ENCODE measurements around the gene MTUS2.

MTUS2 gene

GRCh38 chr13:28890712-28891111 is 70.6 kb downstream of the MTUS2 start:
- Histone ChIP-seq H3K9me3 (ENCODE audit: insufficient read depth, low read length, severe bottlenecking) (no peaks in the 10 kb centered on the region), H3K36me3 (ENCODE audit: insufficient read depth, low read length) (no peaks in the 10 kb centered on the region), H3K4me2 (ENCODE audit: insufficient read depth, low read length) (no peak overlapping the region), H2AFZ (ENCODE audit: low read depth, low read length) (no peak overlapping the region), H3K79me2 (ENCODE audit: insufficient read depth, low read length) (no peaks in the 10 kb centered on the region), H4K20me1 (ENCODE audit: insufficient read depth, low read length) (no peaks in the 10 kb centered on the region), H3K9ac (ENCODE audit: low read depth, low read length) (no peak overlapping the region), H3K27ac (ENCODE audit: low read length) (no peak overlapping the region), H3K4me3 (ENCODE audit: low read depth in 1 of 2, low read length in 2 of 2) (no peak overlapping the region), H3K27me3 (ENCODE audit: insufficient read depth, low read length, poor library complexity) (no peaks in the 10 kb centered on the region), H3K4me1 (ENCODE audit: insufficient read depth, low read length) (no peaks in the 10 kb centered on the region)
- no peak for DNase-seq
- no peak for ATAC-seq (ENCODE audit: insufficient read depth, low read depth)
- TF ChIP-seq EZH2 (IDR thresholded peaks at IDR 0.05; ENCODE audit: borderline replicate concordance, low read depth, low read length, severe bottlenecking) (no peak), CTCF (IDR thresholded peaks at IDR 0.05; ENCODE audit: borderline replicate concordance, extremely low read depth, low read length, poor library complexity, severe bottlenecking) (no peak)

- H3K27ac ChIP-seq (ENCODE audit: low read length) = no peak overlapping the region
- no peak overlapping the region for H3K9ac ChIP-seq (ENCODE audit: low read depth, low read length)
- no peak for TF ChIP-seq CTCF (IDR thresholded peaks at IDR 0.05; ENCODE audit: borderline replicate concordance, extremely low read depth, low read length, poor library complexity, severe bottlenecking)
- no peak for TF ChIP-seq EZH2 (IDR thresholded peaks at IDR 0.05; ENCODE audit: borderline replicate concordance, low read depth, low read length, severe bottlenecking)
- no peaks in the 10 kb centered on the region for H3K27me3 ChIP-seq (ENCODE audit: insufficient read depth, low read length, poor library complexity)
- no peaks in the 10 kb centered on the region for H3K4me1 ChIP-seq (ENCODE audit: insufficient read depth, low read length)
- H2AFZ ChIP-seq (ENCODE audit: low read depth, low read length) = no peak overlapping the region
- H3K9me3 ChIP-seq (ENCODE audit: insufficient read depth, low read length, severe bottlenecking) = peaks cover 9% of the 10 kb centered on the region
- H3K79me2 ChIP-seq (ENCODE audit: insufficient read depth, low read length) = no peaks in the 10 kb centered on the region
- no peak overlapping the region for H3K4me2 ChIP-seq (ENCODE audit: insufficient read depth, low read length)
- no peaks in the 10 kb centered on the region for H4K20me1 ChIP-seq (ENCODE audit: insufficient read depth, low read length)
- no peaks in the 10 kb centered on the region for H3K36me3 ChIP-seq (ENCODE audit: insufficient read depth, low read length)
- ATAC-seq (ENCODE audit: insufficient read depth, low read depth) (no peak), DNase-seq (no peak)
- H3K4me3 ChIP-seq (ENCODE audit: low read depth in 1 of 2, low read length in 2 of 2) = no peak overlapping the region
Observed at GRCh38 chr13:28918030-28918429, 97.9 kb downstream of the MTUS2 start.

- H3K9ac ChIP-seq (ENCODE audit: low read depth, low read length) = no peak overlapping the region
- H3K79me2 ChIP-seq (ENCODE audit: insufficient read depth, low read length) = no peaks in the 10 kb centered on the region
- H3K9me3 ChIP-seq (ENCODE audit: insufficient read depth, low read length, severe bottlenecking) = peaks cover 9% of the 10 kb centered on the region
- H4K20me1 ChIP-seq (ENCODE audit: insufficient read depth, low read length) = no peaks in the 10 kb centered on the region
- ATAC-seq (ENCODE audit: insufficient read depth, low read depth) = no peak
- no peak overlapping the region for H2AFZ ChIP-seq (ENCODE audit: low read depth, low read length)
- no peak overlapping the region for H3K4me2 ChIP-seq (ENCODE audit: insufficient read depth, low read length)
- H3K4me1 ChIP-seq (ENCODE audit: insufficient read depth, low read length) = no peaks in the 10 kb centered on the region
- DNase-seq = no peak
- TF ChIP-seq CTCF (IDR thresholded peaks at IDR 0.05; ENCODE audit: borderline replicate concordance, extremely low read depth, low read length, poor library complexity, severe bottlenecking) (no peak), EZH2 (IDR thresholded peaks at IDR 0.05; ENCODE audit: borderline replicate concordance, low read depth, low read length, severe bottlenecking) (no peak)
- no peak overlapping the region for H3K4me3 ChIP-seq (ENCODE audit: low read depth in 1 of 2, low read length in 2 of 2)
- no peak overlapping the region for H3K27ac ChIP-seq (ENCODE audit: low read length)
- no peaks in the 10 kb centered on the region for H3K36me3 ChIP-seq (ENCODE audit: insufficient read depth, low read length)
- H3K27me3 ChIP-seq (ENCODE audit: insufficient read depth, low read length, poor library complexity) = no peaks in the 10 kb centered on the region
Observed at GRCh38 chr13:28922341-28922740, 102.2 kb downstream of the MTUS2 start.

GRCh38 chr13:28935104-28935503 is 115.0 kb downstream of the MTUS2 start:
- Histone ChIP-seq H3K79me2 (ENCODE audit: insufficient read depth, low read length) (no peaks in the 10 kb centered on the region), H3K9me3 (ENCODE audit: insufficient read depth, low read length, severe bottlenecking) (no peaks in the 10 kb centered on the region), H4K20me1 (ENCODE audit: insufficient read depth, low read length) (no peaks in the 10 kb centered on the region), H3K9ac (ENCODE audit: low read depth, low read length) (no peak overlapping the region), H2AFZ (ENCODE audit: low read depth, low read length) (no peak overlapping the region), H3K4me2 (ENCODE audit: insufficient read depth, low read length) (no peak overlapping the region), H3K27ac (ENCODE audit: low read length) (no peak overlapping the region), H3K27me3 (ENCODE audit: insufficient read depth, low read length, poor library complexity) (no peaks in the 10 kb centered on the region), H3K4me1 (ENCODE audit: insufficient read depth, low read length) (no peaks in the 10 kb centered on the region), H3K4me3 (ENCODE audit: low read depth in 1 of 2, low read length in 2 of 2) (no peak overlapping the region), H3K36me3 (ENCODE audit: insufficient read depth, low read length) (no peaks in the 10 kb centered on the region)
- ATAC-seq (ENCODE audit: insufficient read depth, low read depth) (no peak), DNase-seq (no peak)
- no peak for TF ChIP-seq CTCF (IDR thresholded peaks at IDR 0.05; ENCODE audit: borderline replicate concordance, extremely low read depth, low read length, poor library complexity, severe bottlenecking)
- TF ChIP-seq EZH2 (IDR thresholded peaks at IDR 0.05; ENCODE audit: borderline replicate concordance, low read depth, low read length, severe bottlenecking) = no peak

Measured in DND-41 (cell line).